ENCODE results near the gene HRC. TPM values are rescaled to one million over a fixed set of nuclear protein-coding genes. Genes with fewer than 3 reads are reported as not detected.

The HRC gene
- total RNA-seq: not detected in 2 replicates

DNA sequence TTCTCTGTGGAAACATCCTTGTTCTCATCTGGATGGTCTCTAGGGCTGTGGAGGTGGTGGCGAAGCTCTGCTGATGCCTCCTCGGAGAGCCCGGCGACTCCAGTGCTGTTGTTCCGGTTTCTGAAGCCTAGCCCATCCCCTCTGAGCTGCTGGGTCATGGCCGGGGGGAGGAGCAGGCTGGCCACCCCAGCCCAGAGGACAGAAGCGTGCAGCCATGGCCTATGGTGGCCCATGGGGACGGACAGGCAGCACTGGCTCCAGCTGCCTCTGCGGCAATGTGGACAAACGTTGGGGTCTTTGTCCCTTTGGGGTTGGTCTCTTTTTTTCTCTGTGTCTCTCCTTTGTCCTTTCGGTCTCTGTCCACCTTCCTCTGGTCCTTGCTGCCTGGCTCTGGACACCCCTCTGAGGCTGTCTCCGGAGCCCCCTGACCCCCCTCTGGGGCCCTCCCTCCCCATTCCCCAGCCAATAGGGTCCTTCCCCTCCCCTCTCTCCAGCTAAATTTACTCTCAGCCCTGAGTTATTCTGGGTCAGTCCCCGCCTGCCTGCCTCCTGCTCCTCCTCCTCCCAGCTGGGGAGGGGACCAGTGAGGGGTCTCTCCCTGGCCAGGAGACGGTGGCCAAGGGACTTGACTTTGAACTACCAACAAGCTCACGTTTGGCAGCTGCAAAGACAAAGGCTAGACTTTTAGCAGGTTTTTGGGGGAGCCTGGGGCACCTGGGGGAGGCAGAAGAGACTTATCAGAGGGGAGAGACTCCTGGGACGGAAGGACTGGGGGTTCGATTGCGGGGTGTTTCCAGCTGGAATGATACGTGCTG is at the start of gene HRC:
Gene HRC, minus strand, starts transcription at position 392 of the 815 bp plus-strand sequence. Its CDS starts 159 bp downstream, at position 233.
- DNase-seq (ENCODE audit: low read depth): no peak
- H3K4me3 ChIP-seq (ENCODE audit: low read depth, low read length): no peak within 1 kb of the TSS
- TF ChIP-seq, protein P1, sequence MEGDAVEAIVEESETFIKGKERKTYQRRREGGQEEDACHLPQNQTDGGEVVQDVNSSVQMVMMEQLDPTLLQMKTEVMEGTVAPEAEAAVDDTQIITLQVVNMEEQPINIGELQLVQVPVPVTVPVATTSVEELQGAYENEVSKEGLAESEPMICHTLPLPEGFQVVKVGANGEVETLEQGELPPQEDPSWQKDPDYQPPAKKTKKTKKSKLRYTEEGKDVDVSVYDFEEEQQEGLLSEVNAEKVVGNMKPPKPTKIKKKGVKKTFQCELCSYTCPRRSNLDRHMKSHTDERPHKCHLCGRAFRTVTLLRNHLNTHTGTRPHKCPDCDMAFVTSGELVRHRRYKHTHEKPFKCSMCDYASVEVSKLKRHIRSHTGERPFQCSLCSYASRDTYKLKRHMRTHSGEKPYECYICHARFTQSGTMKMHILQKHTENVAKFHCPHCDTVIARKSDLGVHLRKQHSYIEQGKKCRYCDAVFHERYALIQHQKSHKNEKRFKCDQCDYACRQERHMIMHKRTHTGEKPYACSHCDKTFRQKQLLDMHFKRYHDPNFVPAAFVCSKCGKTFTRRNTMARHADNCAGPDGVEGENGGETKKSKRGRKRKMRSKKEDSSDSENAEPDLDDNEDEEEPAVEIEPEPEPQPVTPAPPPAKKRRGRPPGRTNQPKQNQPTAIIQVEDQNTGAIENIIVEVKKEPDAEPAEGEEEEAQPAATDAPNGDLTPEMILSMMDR (conservative IDR thresholded peaks at IDR 0.05; ENCODE audit: low read depth, low read length): no peak

DNA sequence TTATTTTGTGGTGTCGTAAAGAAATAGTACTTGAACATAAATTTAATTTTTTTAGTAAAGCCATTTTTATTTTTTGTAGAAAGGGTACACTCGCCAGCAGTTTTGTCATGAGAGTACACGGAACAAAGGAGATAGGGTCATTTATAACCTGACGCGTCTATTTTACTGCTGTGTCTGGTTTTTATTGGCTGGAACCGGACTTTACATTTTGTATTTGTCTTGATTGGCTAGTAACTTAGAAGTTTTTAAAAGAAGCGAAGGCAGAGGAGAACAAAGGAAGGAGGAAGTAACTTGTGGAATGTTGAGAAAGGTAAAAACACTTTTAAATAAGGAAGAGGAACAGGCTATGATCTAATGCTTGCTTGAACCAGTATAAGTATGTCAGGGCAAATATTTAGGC is 45.8 kb upstream of the HRC start:
- TF ChIP-seq, protein P1 (conservative IDR thresholded peaks at IDR 0.05; ENCODE audit: low read depth, low read length): no peak
- no peak for DNase-seq (ENCODE audit: low read depth)
- H3K4me3 ChIP-seq (ENCODE audit: low read depth, low read length): no peak overlapping the region

GRCh38 chr19:49200238-49200862 is 45.2 kb upstream of the HRC start:
- DNase-seq (ENCODE audit: low read depth): no peak

GRCh38 chr19:49196527-49197240 is 41.5 kb upstream of the HRC start:
- H3K4me3 ChIP-seq (ENCODE audit: low read depth, low read length): no peak overlapping the region
- no peak for DNase-seq (ENCODE audit: low read depth)
- TF ChIP-seq, protein P1 (conservative IDR thresholded peaks at IDR 0.05; ENCODE audit: low read depth, low read length): no peak

More at GRCh38 chr19:49200238-49200862, 45.2 kb upstream of the HRC start:
- no peak overlapping the region for H3K4me3 ChIP-seq (ENCODE audit: low read depth, low read length)
- TF ChIP-seq, protein P1 (conservative IDR thresholded peaks at IDR 0.05; ENCODE audit: low read depth, low read length): no peak

GRCh38 chr19:49194408-49194807 is 39.2 kb upstream of the HRC start:
- TF ChIP-seq, protein P1 (conservative IDR thresholded peaks at IDR 0.05; ENCODE audit: low read depth, low read length): no peak
- no peak for DNase-seq (ENCODE audit: low read depth)
- no peak overlapping the region for H3K4me3 ChIP-seq (ENCODE audit: low read depth, low read length)

GRCh38 chr19:49193822-49194394 is 38.7 kb upstream of the HRC start:
- H3K4me3 ChIP-seq (ENCODE audit: low read depth, low read length): no peak overlapping the region
- TF ChIP-seq, protein P1 (conservative IDR thresholded peaks at IDR 0.05; ENCODE audit: low read depth, low read length): no peak

More at GRCh38 chr19:49193822-49194394, 38.7 kb upstream of the HRC start:
- DNase-seq (ENCODE audit: low read depth): no peak
